Brain pericyte (primary cell): ENCODE measurements around the gene PRSS36.
"Not testable (repeated sequence)": the region's sequence is repeated elsewhere in the genome, so short reads cannot be mapped to it uniquely, and the experiment has no call there.

ENCODE experiments used
- DNase-seq: peaks from one replicate; pipeline ENCODE4 v3.0.0-alpha.2; 2012; ENCODE audit warnings: low read depth, low spot score

PRSS36 gene

DNA sequence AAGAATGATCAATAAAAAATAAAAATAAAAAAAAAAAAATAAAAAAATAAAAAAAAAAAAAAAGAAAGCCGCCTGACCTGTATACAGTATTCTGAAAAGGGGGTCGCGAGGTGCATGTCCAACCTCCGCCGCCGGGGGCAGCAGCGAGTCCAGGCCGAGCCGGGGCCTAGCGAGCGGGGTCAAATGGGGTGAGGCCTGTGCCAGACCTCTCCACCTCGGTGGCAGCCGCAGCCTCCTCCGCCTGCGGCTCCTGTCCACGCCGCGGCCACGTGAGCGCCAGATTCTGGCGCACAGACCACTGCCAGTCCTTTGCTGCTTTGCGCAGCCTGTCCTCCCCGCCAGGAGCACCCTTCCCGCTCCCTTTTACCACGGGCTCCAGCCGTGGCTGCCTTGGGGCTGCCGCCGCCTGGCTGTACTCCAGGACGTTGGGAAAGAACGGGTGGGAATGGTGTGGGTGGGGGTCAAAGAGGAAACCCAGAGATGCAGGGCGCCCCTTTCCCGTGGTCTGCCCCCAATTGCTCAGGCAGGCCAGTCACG, 44.1 kb downstream of the PRSS36 start:
- no peak for DNase-seq

GRCh38 chr16:31100876-31101641, 48.8 kb downstream of the PRSS36 start:
- DNase-seq: not testable (repeated sequence)

DNA sequence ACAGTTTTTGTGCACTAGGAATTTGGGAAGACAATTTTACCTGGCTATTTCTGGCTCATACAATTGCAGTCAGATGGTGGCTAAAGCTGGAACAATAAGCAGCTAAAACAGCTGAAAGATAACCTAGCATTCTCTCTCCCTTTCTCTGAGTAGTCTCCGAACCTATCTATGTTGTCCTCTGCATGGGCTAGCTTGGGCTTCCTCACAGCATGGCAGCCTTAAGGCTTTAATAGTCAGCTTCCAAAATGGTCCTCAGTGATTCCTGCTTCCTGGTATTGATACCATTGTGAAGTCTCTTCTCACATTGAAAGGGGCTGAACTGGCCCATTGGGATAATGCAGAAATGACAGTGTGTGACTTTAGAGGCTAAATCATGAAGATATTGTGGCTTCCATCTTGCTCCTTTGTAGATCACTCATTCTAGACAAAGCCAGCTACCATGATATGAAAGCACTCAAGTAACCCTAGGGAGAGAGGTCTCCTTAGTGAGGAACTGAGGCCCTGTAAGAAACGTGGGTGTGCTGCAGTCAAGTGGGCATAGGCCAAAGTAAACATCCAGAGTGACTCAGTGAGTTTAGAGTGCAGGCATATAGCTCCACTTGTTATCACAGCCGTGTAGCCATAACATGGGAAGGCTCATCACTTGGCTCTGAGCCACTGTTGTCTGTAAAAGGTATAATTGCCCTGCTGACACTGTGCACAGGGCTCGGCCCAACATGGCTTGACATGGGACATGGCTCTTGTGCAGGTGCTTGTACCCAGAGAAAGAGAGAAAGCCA, 49.8 kb downstream of the PRSS36 start:
- peak; percentile 60 for DNase-seq

DNA sequence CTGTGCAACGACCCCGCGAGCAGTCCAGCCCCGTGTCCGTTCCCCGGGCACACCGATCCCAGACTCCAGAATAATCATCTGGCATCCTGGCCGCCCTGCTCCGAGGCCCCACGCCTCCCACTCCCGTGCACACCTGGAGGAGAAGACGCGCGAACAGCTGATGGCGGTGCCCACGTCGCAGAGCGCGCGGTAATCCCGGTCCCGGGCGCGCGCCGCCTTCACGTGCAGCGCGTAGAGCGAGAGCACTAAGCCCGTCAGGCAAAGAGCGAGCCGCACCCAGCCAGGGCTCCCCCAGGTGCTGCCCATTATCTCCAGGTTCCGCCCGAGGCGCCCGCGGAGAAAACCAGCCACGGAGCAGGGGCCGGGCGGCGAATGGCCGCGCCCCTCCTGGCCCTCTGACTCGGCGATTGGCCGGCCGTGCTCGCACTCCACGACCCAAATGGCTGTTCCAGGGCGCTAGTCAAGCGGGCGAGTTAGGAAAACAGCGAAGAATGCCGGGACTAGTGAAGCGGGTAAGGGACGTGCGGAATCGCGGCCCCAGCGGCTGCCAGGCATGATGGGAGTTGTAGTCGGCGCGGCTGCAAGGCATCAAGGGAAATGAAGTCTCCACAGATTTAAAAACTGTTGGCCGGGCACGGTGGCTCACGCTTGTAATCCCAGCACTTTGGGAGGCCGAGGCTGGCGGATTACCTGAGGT, 55.3 kb downstream of the PRSS36 start, which contains the start of gene VKORC1:
VKORC1 (minus strand) TSS at position 374 of the 697 bp plus-strand sequence; CDS start at position 306, 68 bp downstream.
- DNase-seq: peak; percentile 88

- DNase-seq: no peak
These were observed 55.8 kb downstream of the PRSS36 start for GRCh38 chr16:31094088-31094423.

DNA sequence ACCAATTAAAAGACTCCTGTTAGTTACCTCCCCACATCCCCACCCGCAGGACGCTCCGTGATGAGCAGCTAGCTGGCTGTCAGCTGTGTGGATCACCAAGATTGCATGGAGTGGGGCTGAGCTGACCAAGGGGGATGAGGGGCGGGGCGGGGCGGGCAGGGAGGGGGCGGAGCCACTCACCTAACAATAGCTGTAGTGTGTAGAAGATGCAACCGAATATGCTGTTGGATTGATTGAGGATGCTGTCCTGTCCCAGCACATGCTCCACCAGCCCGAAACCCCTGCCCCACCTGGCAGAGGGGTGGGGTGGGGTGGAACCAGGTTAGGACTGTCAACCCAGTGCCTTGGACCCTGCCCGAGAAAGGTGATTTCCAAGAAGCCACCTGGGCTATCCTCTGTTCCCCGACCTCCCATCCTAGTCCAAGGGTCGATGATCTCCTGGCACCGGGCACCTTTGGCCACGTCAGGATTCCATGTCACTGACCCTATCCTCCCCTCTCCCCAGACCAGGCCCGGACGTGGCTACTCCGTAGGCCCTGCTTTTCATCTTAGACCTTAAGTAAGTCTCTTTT, 56.6 kb downstream of the PRSS36 start:
- no peak for DNase-seq

GRCh38 chr16:31092330-31092729, 57.5 kb downstream of the PRSS36 start:
- DNase-seq: no peak

DNA sequence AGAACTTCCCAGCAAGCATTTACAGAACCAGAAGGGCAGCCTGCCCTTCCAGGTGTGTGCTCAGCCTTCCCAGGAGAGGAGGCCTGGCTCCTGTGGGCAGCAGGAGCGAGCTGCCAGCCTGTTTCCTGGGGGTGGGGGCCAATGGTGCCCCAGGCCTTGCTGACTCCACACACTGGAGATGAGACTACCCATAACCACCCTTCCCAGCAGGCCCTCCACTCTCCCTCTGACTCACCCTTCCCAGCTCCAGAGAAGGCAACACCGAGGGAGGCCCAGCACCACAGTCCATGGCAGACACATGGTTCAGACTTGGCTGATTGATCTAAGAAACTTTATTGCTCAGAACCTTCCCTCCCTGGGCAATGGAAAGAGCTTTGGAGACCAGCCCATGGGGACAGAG, 59.3 kb downstream of the PRSS36 start:
- no peak for DNase-seq

DNA sequence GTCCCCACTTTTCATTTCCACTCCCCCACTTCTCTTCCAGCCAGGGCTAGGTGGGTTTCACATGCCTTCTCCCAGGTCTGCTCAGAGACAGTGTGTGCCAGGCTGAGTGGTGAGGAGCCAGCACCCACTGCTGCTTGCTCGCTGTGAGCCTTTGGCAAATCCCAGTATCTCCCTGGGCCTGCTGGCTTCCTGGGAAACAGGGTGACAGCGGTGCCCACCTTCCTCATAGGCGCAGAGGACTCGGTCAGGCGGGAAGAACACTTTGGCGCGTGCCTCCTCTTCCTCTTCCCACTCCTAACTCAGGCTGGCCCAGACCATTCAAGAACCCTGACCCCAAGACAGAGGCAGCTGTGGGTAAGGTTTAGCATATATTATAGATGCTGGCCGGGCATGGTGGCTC, 60.7 kb downstream of the PRSS36 start:
- no peak for DNase-seq
